ENCODE results near the gene REPIN1. TPM values are rescaled to one million over a fixed set of nuclear protein-coding genes. Genes with fewer than 3 reads are reported as not detected.

The REPIN1 gene
- total RNA-seq, 1 donor from 2014 or later, result 224 TPM

DNA sequence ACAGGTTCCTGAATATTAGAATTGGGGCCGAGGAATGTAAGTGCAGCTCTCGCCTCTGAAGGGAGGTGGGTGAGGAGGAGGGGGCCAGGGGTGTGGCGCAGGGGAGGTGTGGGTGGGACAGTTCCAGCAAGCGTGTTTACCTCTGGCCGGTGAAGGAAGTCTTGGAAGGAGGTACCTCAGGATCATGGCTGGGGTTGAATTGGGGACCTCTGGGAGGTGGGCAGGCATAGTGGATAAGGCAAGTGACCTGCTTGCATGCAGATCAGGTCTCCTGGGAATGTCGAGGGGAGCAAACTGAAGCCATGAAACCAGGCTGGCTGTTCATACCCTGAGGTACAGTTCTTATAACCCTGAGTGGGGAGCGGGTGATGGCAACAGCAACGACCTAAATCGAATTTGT, 12.5 kb downstream of the REPIN1 start:
- Mint-ChIP-seq H3K4me3 (peak overlapping the region; percentile 99), H3K9me3 (no peaks in the 10 kb centered on the region), H3K36me3 (ENCODE audit: low read depth) (no peaks in the 10 kb centered on the region), H3K27ac (ENCODE audit: unreplicated experiment) (peak overlapping the region; percentile 43), H3K27me3 (ENCODE audit: low read depth) (no peaks in the 10 kb centered on the region), H3K4me1 (peaks cover 83% of the 10 kb centered on the region)
- TF ChIP-seq, protein P1, sequence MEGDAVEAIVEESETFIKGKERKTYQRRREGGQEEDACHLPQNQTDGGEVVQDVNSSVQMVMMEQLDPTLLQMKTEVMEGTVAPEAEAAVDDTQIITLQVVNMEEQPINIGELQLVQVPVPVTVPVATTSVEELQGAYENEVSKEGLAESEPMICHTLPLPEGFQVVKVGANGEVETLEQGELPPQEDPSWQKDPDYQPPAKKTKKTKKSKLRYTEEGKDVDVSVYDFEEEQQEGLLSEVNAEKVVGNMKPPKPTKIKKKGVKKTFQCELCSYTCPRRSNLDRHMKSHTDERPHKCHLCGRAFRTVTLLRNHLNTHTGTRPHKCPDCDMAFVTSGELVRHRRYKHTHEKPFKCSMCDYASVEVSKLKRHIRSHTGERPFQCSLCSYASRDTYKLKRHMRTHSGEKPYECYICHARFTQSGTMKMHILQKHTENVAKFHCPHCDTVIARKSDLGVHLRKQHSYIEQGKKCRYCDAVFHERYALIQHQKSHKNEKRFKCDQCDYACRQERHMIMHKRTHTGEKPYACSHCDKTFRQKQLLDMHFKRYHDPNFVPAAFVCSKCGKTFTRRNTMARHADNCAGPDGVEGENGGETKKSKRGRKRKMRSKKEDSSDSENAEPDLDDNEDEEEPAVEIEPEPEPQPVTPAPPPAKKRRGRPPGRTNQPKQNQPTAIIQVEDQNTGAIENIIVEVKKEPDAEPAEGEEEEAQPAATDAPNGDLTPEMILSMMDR (conservative IDR thresholded peaks at IDR 0.05), result no peak
- no peak for DNase-seq (ENCODE audit: low read depth, low spot score)

DNA sequence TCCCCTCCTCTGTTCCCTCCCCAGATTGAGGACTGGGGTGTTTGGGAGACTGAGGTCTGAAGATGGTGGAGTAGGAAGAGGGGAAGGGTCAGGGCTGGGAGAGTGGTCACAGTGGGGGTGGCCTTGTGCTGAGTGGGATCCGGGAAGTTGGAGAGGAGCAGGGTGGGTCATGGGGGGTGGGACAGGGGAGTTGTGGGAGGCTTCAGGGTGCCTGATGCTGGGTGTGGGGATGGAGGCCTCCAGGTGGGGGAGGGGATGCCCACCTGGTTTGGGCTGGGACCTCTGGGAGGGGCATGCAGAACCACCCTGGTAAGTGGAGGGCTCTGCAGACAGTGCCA, 13.1 kb downstream of the REPIN1 start:
- peak overlapping the region; percentile 96 for H3K4me3 Mint-ChIP-seq
- H3K4me1 Mint-ChIP-seq, result peaks cover 83% of the 10 kb centered on the region
- no peak for DNase-seq (ENCODE audit: low read depth, low spot score)
- H3K9me3 Mint-ChIP-seq, result no peaks in the 10 kb centered on the region
- H3K36me3 Mint-ChIP-seq (ENCODE audit: low read depth), result peaks cover 2% of the 10 kb centered on the region
- TF ChIP-seq, protein P1 (conservative IDR thresholded peaks at IDR 0.05), result no peak
- no peak overlapping the region for H3K27ac Mint-ChIP-seq (ENCODE audit: unreplicated experiment)
- H3K27me3 Mint-ChIP-seq (ENCODE audit: low read depth), result no peaks in the 10 kb centered on the region

DNA sequence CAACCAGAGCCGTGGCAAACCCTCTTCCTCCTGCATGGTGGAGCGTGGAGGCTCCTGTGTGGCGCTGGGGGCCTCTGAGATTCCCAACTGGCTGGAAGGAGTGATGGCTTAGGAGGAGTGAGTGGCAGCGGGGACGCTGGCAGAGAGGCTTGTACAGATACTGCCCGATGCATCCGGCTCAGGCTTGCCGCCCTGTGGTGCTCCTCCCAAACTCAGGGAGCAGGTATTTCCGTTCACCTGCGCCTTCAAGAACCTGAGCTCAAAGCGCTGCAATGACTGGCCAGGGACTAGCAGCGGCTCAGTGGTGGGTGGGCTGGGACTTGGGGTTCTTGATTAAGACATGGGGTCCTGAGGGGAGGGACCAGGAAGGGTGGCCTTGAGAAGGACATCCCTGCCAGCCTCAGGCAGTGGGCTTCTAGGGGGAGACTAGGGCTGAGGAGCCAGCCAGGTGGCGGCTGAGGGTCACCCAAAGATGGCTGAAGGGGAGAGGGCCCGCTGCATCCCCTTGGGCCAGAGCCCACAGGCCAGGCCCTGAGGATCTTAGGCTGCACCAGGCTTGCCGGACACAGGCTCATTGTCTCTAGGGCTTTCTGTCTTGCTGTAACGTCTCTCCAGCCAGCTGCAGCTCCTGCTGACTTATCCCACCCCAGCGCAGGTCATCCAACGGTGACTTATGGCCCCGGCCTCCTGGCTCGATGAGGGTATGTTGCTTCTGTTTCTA, 13.7 kb downstream of the REPIN1 start:
- Mint-ChIP-seq H3K27ac (ENCODE audit: unreplicated experiment) (peak overlapping the region; percentile 99), H3K9me3 (no peaks in the 10 kb centered on the region), H3K27me3 (ENCODE audit: low read depth) (no peaks in the 10 kb centered on the region), H3K4me1 (peaks cover 82% of the 10 kb centered on the region), H3K4me3 (peak overlapping the region; percentile 96), H3K36me3 (ENCODE audit: low read depth) (peaks cover 2% of the 10 kb centered on the region)
- TF ChIP-seq, protein P1 (conservative IDR thresholded peaks at IDR 0.05), result no peak
- DNase-seq (ENCODE audit: low read depth, low spot score), result no peak

DNA sequence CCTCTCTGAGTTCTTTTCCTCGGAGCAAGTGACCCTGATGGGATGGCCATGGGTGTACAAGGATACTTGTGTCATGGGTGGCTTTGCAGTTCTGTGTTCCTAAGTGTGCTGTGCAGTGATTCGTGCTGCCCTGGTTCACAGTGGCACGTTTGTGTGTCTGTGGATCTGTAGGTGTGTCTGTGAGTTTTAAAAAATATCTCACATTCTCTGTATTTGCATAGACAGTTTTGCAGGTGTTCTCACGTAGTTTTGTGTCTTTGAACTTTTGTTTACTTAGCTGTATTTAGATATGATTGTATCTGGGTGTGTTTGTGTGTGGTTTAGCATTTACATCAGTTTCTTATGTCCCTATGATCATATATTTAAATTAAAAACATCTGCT, 14.2 kb downstream of the REPIN1 start:
- Mint-ChIP-seq H3K27me3 (ENCODE audit: low read depth) (no peaks in the 10 kb centered on the region), H3K9me3 (no peaks in the 10 kb centered on the region), H3K4me1 (peaks cover 77% of the 10 kb centered on the region), H3K27ac (ENCODE audit: unreplicated experiment) (peak overlapping the region; percentile 99), H3K36me3 (ENCODE audit: low read depth) (peaks cover 2% of the 10 kb centered on the region), H3K4me3 (peak overlapping the region; percentile 96)
- no peak for DNase-seq (ENCODE audit: low read depth, low spot score)
- TF ChIP-seq, protein P1 (conservative IDR thresholded peaks at IDR 0.05), result no peak

DNA sequence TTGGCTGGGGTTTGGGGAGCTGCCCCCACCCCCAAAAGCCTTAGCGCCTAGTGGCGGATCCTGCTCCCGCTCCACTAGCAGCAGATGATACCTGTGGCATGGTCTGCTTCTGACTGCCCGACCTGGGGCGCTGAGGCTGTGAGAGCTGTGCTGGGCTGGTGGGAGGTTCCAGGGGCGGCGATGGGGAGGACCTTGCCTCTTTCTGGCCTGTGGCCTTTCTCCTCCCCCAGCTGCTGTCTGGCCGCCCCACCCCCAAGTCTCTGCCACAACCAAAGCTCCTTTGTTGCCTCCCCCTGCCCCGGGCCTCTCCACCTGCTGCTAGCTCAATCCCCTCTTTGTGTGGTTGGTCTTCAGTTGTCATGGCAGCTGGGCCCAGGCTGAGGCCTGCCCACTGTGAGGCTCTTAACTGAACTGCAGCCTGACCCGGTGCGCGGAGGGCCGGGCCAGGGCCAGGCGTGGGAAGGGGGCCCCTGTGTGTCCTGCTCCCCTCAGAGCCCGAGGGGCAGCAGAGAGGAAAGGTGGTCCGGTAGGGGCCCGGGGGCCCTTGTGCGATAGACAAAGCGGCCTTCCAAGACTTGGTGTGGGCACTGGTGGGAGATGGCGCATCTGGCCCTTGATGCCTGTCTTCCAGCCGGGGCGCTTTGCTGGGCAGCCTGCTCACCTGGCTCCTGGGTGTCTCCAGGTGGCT, 15.2 kb downstream of the REPIN1 start:
- H3K4me1 Mint-ChIP-seq, result peaks cover 75% of the 10 kb centered on the region
- H3K36me3 Mint-ChIP-seq (ENCODE audit: low read depth), result peaks cover 5% of the 10 kb centered on the region
- H3K9me3 Mint-ChIP-seq, result no peaks in the 10 kb centered on the region
- H3K27me3 Mint-ChIP-seq (ENCODE audit: low read depth), result no peaks in the 10 kb centered on the region
- peak overlapping the region; percentile 96 for H3K4me3 Mint-ChIP-seq
- TF ChIP-seq, protein P1 (conservative IDR thresholded peaks at IDR 0.05), result no peak
- H3K27ac Mint-ChIP-seq (ENCODE audit: unreplicated experiment), result peak overlapping the region; percentile 99
- DNase-seq (ENCODE audit: low read depth, low spot score), result peak; percentile 90

Data from neural crest cell (in vitro differentiated cells).